Neural cell (in vitro differentiated cells): ENCODE measurements around the gene GOLGA5. TPM values are rescaled to one million over a fixed set of nuclear protein-coding genes. Genes with fewer than 3 reads are reported as not detected.

ENCODE experiments used
- H2AFZ ChIP-seq: fragments of 200-600, 300-800 bp; sonication (generic), shearing (Covaris generic); 2 replicates; pipeline ENCODE4 v1.6.0; 2014; ENCODE audit warnings: low read depth, mild to moderate bottlenecking, antibody characterized with exemption, low read length, moderate library complexity
- H3F3A ChIP-seq: fragments of 200-600 bp; shearing (Covaris generic); 2 replicates; pipeline ENCODE4 v1.6.1; 2016; ENCODE audit warnings: mild to moderate bottlenecking, moderate library complexity, mixed read lengths, antibody characterized with exemption, low read length; ENCODE audit not compliant: insufficient read depth, poor library complexity, severe bottlenecking
- H3K27ac ChIP-seq: fragments of 200-600, 300-800 bp; sonication (generic), shearing (Covaris generic); 2 replicates; pipeline ENCODE4 v1.5.1; 2014; ENCODE audit warnings: mild to moderate bottlenecking, low read length, moderate library complexity
- H3K27me3 ChIP-seq: fragments of 300-800, 200-600 bp; sonication (generic), shearing (Covaris generic); 2 replicates; pipeline ENCODE4 v1.6.0; 2014; ENCODE audit warnings: mild to moderate bottlenecking, low read depth, low read length, moderate library complexity; ENCODE audit not compliant: insufficient read depth
- H3K36me3 ChIP-seq: fragments of 300-800, 200-600 bp; sonication (generic), shearing (Covaris generic); 2 replicates; pipeline ENCODE4 v1.5.1; 2014; ENCODE audit warnings: mild to moderate bottlenecking, antibody characterized with exemption, low read length, moderate library complexity; ENCODE audit not compliant: insufficient read depth
- H3K4me2 ChIP-seq: fragments of 300-800, 200-600 bp; sonication (generic), shearing (Covaris generic); 2 replicates; pipeline ENCODE4 v1.6.0; 2014; ENCODE audit warnings: mild to moderate bottlenecking, low read length
- H3K4me3 ChIP-seq: fragments of 300-800, 200-600 bp; sonication (generic), shearing (Covaris generic); 2 replicates; pipeline ENCODE4 v1.5.1; 2014; ENCODE audit warnings: mild to moderate bottlenecking, low read length, moderate library complexity
- H3K79me2 ChIP-seq: fragments of 200-600 bp; shearing (Covaris generic); replicated peaks from 2 replicates; pipeline ENCODE4 v1.6.0; 2014; ENCODE audit warnings: mild to moderate bottlenecking, low read length, moderate library complexity; ENCODE audit not compliant: insufficient read depth
- H3K9ac ChIP-seq: fragments of 300-800, 200-600 bp; sonication (generic), shearing (Covaris generic); 2 replicates; pipeline ENCODE4 v1.6.1; 2016; ENCODE audit warnings: mild to moderate bottlenecking, low read length, mixed read lengths
- H3K9me2 ChIP-seq: fragments of 200-600 bp; shearing (Covaris generic); 2 replicates; pipeline ENCODE4 v1.6.1; 2016; ENCODE audit warnings: mild to moderate bottlenecking, low read length, mixed read lengths; ENCODE audit not compliant: insufficient read depth
- H3K9me3 ChIP-seq: fragments of 200-600, 300-800 bp; sonication (generic), shearing (Covaris generic); 2 replicates; pipeline ENCODE4 v1.6.1; 2016; ENCODE audit warnings: mild to moderate bottlenecking, mixed run types, low read length, moderate library complexity, mixed read lengths
- H4K20me1 ChIP-seq: fragments of 200-600 bp; shearing (Covaris generic); 2 replicates; pipeline ENCODE4 v1.6.1; 2016; ENCODE audit warnings: mild to moderate bottlenecking, mixed run types; ENCODE audit not compliant: insufficient read depth
- EP300 ChIP-seq: fragments of 450-650 bp; conservative IDR thresholded peaks from 2 replicates; pipeline ENCODE4 v1.6.1; 2014; ENCODE audit warnings: antibody characterized with exemption, mild to moderate bottlenecking, moderate library complexity; ENCODE audit not compliant: poor library complexity, severe bottlenecking
- EZH2 ChIP-seq: fragments of 200-600, 300-800 bp; shearing (Covaris generic), sonication (generic); IDR thresholded peaks from 2 replicates; pipeline ENCODE4 v1.6.1; 2014; ENCODE audit warnings: antibody characterized with exemption, low read length, borderline replicate concordance, mild to moderate bottlenecking; ENCODE audit not compliant: insufficient read depth, poor library complexity, severe bottlenecking
- MXI1 ChIP-seq: fragments of 450-650 bp; conservative IDR thresholded peaks from 2 replicates; pipeline ENCODE4 v1.6.1; 2014; ENCODE audit warnings: antibody characterized with exemption, mild to moderate bottlenecking; ENCODE audit not compliant: poor library complexity, severe bottlenecking
- POLR2AphosphoS5 ChIP-seq: IDR thresholded peaks from 2 replicates; pipeline ENCODE4 v1.6.1; 2012
- RAD21 ChIP-seq: fragments of 450-650 bp; conservative IDR thresholded peaks from 2 replicates; pipeline ENCODE4 v1.6.1; 2014; ENCODE audit warnings: antibody characterized with exemption, mild to moderate bottlenecking, moderate library complexity
- SMC3 ChIP-seq: fragments of 450-650 bp; conservative IDR thresholded peaks from 2 replicates; pipeline ENCODE4 v1.6.1; 2014; ENCODE audit warnings: antibody characterized with exemption, mild to moderate bottlenecking, moderate library complexity; ENCODE audit not compliant: poor library complexity
- TAF1 ChIP-seq: IDR thresholded peaks from 2 replicates; pipeline ENCODE4 v1.6.1; 2012; ENCODE audit warnings: low read depth
- polyA plus RNA-seq: library from polyadenylated mRNA; depleted of rRNA; stranded (reverse); fragments of >200 nt; gene quantifications from 2 replicates; pipeline ENCODE4 v1.2.3, GENCODE V29; 2014
- TF ChIP-seq, protein P1 (sequence below): IDR thresholded peaks from 2 replicates; pipeline ENCODE4 v1.6.1; 2012; ENCODE audit warnings: borderline replicate concordance
- TF ChIP-seq, protein P2 (sequence below): fragments of 450-650 bp; IDR thresholded peaks from 2 replicates; pipeline ENCODE4 v1.5.1; 2014; ENCODE audit warnings: antibody characterized with exemption, mild to moderate bottlenecking, moderate library complexity; ENCODE audit not compliant: poor library complexity, severe bottlenecking

GOLGA5 gene
- polyA plus RNA-seq, 1 donor from 2014 or later, result 35.7 TPM

- no peak overlapping the region for H2AFZ ChIP-seq
- no peak overlapping the region for H3K4me3 ChIP-seq
- H3K36me3 ChIP-seq, result no peaks in the 10 kb centered on the region
- no peak overlapping the region for H3K4me2 ChIP-seq
- TF ChIP-seq, protein P1, sequence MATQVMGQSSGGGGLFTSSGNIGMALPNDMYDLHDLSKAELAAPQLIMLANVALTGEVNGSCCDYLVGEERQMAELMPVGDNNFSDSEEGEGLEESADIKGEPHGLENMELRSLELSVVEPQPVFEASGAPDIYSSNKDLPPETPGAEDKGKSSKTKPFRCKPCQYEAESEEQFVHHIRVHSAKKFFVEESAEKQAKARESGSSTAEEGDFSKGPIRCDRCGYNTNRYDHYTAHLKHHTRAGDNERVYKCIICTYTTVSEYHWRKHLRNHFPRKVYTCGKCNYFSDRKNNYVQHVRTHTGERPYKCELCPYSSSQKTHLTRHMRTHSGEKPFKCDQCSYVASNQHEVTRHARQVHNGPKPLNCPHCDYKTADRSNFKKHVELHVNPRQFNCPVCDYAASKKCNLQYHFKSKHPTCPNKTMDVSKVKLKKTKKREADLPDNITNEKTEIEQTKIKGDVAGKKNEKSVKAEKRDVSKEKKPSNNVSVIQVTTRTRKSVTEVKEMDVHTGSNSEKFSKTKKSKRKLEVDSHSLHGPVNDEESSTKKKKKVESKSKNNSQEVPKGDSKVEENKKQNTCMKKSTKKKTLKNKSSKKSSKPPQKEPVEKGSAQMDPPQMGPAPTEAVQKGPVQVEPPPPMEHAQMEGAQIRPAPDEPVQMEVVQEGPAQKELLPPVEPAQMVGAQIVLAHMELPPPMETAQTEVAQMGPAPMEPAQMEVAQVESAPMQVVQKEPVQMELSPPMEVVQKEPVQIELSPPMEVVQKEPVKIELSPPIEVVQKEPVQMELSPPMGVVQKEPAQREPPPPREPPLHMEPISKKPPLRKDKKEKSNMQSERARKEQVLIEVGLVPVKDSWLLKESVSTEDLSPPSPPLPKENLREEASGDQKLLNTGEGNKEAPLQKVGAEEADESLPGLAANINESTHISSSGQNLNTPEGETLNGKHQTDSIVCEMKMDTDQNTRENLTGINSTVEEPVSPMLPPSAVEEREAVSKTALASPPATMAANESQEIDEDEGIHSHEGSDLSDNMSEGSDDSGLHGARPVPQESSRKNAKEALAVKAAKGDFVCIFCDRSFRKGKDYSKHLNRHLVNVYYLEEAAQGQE, result no peak
- no peak for TF ChIP-seq SMC3
- TF ChIP-seq RAD21, result no peak
- TF ChIP-seq MXI1, result no peak
- TF ChIP-seq, protein P2, sequence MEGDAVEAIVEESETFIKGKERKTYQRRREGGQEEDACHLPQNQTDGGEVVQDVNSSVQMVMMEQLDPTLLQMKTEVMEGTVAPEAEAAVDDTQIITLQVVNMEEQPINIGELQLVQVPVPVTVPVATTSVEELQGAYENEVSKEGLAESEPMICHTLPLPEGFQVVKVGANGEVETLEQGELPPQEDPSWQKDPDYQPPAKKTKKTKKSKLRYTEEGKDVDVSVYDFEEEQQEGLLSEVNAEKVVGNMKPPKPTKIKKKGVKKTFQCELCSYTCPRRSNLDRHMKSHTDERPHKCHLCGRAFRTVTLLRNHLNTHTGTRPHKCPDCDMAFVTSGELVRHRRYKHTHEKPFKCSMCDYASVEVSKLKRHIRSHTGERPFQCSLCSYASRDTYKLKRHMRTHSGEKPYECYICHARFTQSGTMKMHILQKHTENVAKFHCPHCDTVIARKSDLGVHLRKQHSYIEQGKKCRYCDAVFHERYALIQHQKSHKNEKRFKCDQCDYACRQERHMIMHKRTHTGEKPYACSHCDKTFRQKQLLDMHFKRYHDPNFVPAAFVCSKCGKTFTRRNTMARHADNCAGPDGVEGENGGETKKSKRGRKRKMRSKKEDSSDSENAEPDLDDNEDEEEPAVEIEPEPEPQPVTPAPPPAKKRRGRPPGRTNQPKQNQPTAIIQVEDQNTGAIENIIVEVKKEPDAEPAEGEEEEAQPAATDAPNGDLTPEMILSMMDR, result no peak
- TF ChIP-seq EZH2, result no peak
- TF ChIP-seq TAF1, result no peak
- TF ChIP-seq EP300, result no peak
- TF ChIP-seq POLR2AphosphoS5, result no peak
- no peaks in the 10 kb centered on the region for H3K79me2 ChIP-seq
- H3K9me3 ChIP-seq, result no peaks in the 10 kb centered on the region
- H4K20me1 ChIP-seq, result no peaks in the 10 kb centered on the region
- no peaks in the 10 kb centered on the region for H3K9me2 ChIP-seq
- H3K27me3 ChIP-seq, result no peaks in the 10 kb centered on the region
- H3F3A ChIP-seq, result no peaks in the 10 kb centered on the region
- H3K27ac ChIP-seq, result no peak overlapping the region
- no peak overlapping the region for H3K9ac ChIP-seq
These were observed 69.4 kb downstream of the GOLGA5 start for GRCh38 chr14:92863286-92864080.

DNA sequence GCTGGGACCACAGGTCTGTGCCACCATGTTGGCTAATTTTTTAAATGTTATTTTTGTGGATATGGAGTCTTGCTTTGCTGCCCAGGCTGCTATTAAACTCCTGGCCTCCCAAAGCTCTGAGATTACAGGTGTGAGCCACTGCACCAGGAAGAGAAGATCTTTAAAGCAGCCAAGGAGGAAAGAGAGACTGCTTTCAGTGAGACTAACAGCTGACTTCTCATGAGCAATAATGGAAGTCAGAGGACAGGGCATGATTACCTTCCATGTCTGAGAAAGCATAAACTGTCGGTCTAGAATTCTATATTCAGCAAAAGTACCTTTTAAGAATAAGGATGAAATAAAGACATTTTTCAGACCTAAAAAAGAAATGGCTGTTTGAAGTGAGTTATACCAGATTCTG, 71.6 kb downstream of the GOLGA5 start:
- H3K27ac ChIP-seq, result no peak overlapping the region
- H3K9me2 ChIP-seq, result no peaks in the 10 kb centered on the region
- no peaks in the 10 kb centered on the region for H3K27me3 ChIP-seq

More for the DNA sequence above, 71.6 kb downstream of the GOLGA5 start:
- Histone ChIP-seq H3K36me3 (no peaks in the 10 kb centered on the region), H2AFZ (no peak overlapping the region), H3F3A (no peaks in the 10 kb centered on the region), H3K4me3 (no peak overlapping the region), H3K79me2 (no peaks in the 10 kb centered on the region), H3K9ac (no peak overlapping the region), H3K4me2 (no peak overlapping the region), H3K9me3 (no peaks in the 10 kb centered on the region), H4K20me1 (no peaks in the 10 kb centered on the region)
- TF ChIP-seq, protein P1, result no peak
- TF ChIP-seq, protein P2, result no peak
- TF ChIP-seq TAF1 (no peak), MXI1 (no peak), EP300 (no peak), RAD21 (no peak), POLR2AphosphoS5 (no peak), EZH2 (no peak), SMC3 (no peak)
